Right lung (tissue), 5 donors: ENCODE results near the gene PRDM15. TPM values are rescaled to one million over a fixed set of nuclear protein-coding genes. Genes with fewer than 3 reads are reported as not detected.

Experiments used
- DNase-seq, 2 donors: peaks; one replicate each; pipeline ENCODE4 v3.0.0-alpha.2; 2013
- polyA plus RNA-seq, 5 donors: library from polyadenylated mRNA; unstranded; fragments of 120-200 nt; gene quantifications; one replicate each; pipeline versions ENCODE4 v1.2.1 to v1.2.3, GENCODE V29; 2013; ENCODE audit warnings: inconsistent platforms in 1 of 5, low replicate concordance in 1 of 5; ENCODE audit not compliant: insufficient read length in 5 of 5, insufficient read depth in 1 of 5

PRDM15 gene
- polyA plus RNA-seq, 5 donors: 5.5 to 7.4 (median 6.4) TPM

DNA sequence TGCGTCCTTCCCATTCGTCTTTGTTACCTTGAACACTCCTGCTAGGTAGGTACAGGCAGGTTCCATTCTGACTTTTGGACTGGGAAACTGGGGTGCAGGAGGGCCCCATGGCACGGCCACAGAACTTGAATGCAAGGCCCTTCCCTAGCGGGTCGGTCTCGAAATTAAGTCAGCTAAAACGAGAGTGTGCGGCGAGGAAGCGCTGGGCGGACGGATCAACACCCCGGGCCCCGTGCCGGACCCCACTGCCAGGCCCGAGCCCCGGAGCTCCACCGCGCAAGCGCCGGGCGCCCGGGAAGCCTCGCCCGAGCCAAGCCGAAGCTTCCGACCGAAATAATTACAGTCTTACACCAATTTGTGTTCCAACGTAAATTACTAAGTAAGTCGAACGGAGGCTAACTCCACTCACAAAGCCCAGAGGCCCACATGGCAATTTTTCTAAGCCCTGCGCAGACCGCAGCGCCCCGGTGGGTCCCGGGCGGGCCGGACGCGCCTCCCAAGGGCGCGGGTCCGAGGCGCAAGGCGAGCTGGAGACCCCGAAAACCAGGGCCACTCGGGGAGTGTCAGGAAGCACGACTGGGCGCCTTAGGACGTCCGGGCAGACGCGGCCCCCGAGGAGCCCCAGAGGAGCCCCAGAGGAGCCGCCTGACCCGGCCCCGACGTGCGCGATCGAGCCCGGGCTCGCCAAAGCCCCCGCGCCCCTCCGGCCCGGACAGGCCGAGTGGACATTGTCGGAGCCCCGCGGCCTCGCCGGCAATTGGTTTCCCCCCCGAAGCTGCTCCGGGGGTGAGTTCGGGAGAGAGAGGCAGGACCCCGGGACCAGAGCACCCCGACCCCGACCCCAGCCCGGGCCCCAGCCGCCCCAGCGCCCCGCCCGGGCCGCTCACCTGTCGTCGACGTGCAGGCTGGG lies 112.9 kb downstream of the PRDM15 start:
- no peak for DNase-seq

- no peak for DNase-seq
These were observed 113.7 kb downstream of the PRDM15 start for GRCh38 chr21:41765420-41765821.

DNA sequence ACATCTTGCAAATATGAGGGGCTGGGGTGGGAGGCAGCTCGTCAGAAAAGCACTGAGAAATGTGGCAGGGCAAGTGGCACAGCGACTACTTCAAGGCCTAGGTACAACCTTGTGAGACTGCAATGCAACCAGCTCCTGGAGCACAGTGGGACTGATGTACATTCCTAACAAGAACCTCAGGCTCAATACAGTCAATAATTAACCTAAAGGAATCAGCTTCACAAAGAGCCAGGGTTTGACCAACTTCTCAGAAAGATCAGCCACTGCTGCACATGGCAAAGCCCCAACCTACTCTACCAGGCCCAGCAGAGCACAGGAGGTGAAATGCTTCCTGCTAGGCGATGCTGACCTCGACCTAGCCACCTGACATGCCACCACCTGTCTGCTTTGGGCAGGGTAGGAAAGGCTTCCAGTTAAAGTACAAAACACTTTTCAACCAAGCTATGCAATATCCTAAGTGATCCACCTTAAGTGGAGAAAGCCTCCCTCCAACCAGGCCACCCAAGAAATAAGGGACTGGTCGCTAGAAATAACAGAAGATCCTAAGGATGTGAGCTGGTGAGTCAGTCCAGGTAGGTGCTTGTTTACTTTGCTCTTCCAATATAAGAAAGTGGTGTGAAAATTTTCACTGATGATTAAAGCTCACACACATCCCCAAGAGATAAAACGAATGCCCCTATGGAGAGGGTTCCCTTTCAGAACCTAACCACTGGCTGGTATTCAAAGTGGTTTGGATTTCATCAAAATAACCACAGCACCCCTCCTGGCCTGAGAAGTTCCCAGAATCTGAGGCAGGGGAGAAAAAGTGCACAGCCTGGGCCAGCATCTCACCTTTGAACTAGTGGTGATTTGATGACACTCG lies 114.4 kb downstream of the PRDM15 start:
- DNase-seq: no peak

GRCh38 chr21:41763996-41764395 lies 115.1 kb downstream of the PRDM15 start:
- DNase-seq: no peak

DNA sequence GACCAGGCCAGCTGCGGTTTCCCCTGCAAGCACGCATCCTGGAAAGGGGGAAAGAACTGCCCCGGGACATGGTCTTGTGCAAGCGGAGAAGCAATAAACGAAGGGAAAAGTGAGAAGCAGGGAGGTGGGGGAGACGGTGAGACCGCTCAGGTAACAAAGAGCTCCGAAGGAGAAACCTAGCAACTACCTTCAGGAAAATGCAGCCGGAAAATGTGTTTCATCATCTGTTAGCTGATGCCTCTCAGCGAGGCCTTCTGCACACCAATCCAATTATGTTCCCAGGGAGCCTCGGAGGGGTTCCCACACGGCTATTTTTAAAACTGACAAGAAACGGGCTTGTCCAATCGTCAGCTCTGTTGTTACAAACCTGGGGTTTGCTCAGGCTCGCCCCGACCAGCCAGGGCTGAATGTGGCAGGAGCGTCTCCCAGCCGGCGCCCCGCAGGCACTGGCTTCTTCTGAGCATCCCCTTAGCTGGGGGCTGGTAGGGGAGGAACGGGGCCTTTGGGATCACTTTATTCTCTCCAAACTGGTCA lies 115.7 kb downstream of the PRDM15 start:
- DNase-seq: no peak

DNA sequence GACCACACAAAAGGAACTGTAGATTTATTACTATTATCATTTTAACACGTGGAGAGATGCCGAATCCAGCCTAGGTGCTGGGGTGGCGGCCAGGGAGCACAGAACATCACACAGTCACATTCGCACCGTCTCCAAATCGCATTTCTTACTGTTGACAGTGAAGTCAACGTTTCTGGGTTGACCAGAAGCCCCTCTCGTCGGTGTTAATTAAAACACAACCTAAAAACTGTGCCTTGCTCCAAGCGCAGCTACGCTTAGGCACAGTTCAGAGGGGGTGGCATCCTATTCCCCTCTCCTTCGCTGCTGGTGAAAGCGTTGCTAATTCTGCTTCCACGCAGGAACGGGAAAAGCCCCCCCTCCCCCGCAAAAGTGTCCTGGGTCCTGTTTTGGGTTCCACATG lies 116.4 kb downstream of the PRDM15 start:
- DNase-seq: no peak

DNA sequence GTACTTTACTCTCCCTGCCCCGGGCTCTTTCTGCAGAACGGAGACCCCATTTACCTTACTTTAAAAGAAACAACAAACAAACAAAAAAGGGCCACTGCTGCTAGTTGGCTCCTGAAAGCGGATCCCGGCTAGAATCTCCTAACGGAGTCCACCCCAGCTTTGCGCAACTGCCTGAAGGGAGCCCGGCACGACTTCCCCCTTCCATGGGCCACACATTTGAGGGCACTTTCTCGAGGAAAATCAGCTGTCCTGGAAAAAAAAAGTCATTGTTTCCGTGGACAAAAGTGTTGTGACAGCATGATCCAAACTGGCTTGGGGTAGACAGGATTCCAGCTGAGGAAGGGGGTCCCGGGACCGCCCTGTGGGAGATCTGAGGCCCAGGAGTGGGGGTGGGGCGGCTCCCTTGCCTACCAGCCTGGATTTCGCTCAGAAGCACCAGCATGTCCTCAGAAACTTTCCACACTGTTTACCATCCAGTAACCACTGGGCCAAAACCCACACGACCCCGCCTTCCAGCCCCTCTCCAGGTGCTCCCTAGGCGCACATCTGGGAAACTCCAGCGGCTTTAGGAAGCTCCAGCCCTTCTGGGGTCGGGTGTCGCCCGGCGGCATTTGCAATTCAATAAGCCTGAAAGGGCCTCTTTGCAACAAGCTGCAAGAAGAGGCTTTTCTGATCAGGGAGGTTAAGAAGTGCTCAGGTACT lies 117.1 kb downstream of the PRDM15 start:
- DNase-seq: no peak

- DNase-seq: no peak
These were observed 117.8 kb downstream of the PRDM15 start for GRCh38 chr21:41761211-41761933.

DNA sequence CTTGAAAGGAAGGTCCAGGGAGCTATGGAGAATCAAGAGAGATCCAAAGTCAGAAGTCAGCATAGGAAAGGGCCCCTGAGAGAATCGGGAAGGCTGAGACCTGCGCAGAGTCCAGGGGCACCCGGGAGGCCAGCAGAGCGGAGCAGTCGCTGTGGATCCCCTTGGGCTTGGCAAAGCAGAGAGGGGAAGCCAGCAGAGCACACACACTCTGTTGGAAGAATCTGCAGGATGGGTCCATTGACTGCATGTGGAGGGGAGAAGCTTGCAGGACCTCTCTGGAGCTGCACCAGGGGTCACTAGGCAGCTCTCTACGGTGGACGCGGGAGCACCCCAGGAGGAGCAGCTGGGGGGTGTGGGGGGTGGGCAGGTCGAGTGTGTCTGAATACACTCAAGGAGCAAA lies 118.7 kb downstream of the PRDM15 start:
- DNase-seq: no peak

DNA sequence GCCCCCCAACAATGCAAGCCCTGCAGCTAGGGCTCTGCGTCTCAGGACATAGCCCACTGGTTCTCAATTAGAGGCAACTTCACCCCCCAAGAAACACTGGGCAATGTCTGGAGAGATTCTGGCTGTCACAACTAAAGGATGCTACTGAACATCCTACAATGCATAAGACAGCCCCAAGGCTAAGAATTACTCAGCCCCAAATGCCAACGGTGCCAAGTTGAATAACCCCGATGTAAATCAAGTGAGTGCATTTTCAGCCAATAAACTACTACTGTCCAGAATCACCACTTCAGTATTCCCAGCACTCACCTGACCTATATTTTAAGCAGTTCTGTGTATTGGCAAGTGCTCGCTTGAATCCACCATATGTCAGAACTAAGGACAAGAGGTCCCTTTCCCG lies 119.2 kb downstream of the PRDM15 start:
- DNase-seq: no peak

DNA sequence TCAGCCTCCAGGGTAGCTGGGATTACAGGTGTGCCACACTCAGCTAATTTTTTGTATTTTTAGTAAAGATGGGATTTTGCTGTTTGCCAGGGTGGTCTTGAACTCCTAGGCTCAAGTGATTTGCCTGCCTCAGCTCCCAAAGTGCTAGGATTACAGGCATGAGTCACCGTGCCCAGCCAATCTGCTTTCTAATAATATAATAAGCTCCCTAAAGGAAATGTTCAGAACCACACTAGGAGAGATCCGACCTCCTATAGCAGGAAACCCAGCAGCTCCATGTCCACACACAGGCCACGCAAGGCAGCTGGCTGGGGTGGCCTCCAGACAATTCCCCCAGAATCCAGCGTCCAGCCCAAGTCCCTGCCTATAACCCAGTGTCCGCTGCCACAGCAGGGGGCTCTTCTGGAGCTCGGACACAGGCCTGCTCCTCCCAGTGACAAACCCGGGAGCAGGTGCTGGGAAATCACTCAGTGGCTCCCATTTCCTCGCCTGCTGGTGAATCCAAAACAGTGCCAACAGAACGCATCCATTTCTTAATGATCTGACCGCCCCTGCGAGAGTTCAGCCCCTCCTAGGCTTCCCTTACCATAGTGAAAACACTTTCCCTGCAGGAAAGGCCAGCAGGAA lies 119.8 kb downstream of the PRDM15 start:
- no peak for DNase-seq

- no peak for DNase-seq
These were observed 120.6 kb downstream of the PRDM15 start for GRCh38 chr21:41758550-41758949.

DNA sequence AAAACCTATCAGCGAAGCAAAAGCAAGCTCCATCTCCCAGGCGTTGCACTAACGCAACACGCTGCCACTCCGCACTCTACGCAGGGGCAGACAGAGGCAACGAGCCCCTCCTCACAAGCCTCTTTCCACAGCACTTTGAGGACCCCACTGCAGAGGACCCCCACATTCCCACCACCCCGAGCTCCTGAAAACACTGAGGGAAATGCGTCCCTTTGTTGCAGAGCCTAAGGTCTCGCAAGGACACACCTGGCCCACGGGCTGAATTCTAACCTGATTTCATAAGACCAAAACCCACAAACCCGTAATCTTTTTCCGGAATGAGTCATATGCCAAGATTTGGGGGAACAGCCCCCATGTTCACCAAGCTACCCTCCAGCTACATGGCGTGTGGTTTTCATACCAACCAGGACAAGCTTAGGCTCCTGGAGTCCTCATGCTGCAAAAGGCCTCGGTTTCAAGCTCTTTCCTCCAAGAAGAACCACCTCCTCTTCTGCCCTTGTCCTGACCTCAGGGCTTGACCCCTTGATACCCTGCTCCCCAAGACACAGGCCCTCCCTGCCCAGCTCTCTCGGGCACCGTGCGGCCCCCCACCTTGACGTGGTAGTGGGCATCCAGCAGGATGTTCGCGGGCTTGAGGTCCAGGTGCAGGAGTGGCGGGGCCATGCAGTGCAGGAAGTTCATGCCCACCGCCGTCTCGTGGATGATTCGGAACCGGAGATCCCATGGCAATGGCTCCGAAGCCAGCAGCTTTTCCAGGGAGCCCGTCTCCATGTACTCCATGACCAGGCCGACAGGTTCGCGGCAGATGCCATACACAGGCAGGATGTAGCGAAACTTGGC lies 123.0 kb downstream of the PRDM15 start:
- no peak for DNase-seq

- DNase-seq: no peak
These were observed 123.7 kb downstream of the PRDM15 start for GRCh38 chr21:41755258-41755933.

DNA sequence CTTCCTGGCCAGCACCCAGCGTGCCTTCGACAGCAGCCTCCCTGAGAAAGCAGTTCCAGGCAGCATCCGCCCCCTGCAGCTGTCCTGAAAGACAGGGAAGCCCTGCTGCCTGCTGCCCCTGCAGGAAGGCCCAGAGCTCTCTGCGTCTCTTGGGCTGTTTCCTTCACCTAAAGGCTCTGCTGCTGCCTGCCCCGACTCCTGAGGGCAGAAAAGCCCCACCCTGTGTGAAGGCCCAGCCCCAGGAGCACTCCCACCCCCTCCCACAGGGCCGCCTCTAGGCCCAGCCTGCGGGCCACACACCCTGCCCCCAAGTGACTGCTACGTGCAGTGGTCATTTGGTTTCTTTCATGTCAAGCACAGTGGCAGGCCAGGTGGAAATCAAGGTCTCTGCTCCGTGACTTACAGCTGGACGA lies 124.7 kb downstream of the PRDM15 start:
- DNase-seq: no peak

DNA sequence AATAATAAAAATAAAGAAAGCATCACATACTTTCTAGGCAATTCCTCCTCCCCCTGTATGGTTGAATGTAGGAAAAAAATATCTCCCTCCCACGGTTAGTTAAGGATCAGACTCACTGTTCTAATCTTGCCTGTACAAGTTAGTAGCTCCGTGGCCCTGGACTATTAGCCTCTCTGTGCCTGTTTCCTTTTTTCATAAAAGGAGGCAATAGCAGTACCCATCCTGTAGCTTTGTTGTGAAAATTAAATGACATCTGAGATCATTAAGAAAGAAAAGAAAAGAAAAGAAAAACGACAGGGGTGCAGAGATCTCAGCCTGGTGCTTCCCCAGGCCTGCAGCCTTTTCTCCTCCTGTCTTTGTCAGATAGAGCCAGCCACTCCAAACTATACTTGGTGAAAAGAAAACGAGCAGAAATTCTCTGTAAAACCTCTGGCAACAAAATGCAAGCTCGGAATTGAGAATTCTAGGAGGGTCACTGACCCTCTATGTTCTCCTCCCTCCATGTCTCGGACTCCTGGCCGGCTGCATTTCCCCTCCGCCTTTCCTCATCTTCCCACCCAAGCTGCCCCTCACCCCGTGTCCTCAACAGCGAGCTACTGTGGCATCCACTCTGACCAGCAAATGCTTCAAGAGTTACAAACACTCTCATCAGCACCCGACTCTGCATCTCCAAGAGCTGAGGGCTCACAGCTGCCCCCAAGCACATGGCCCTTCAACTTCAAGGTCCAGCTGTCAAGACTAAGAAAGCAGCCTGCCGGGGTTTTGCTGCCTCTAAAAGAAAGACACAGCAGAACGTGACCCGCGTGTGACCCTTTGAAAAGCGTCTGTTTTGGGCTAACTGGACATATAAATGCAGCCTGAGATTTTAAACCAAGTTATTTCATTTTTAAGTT lies 125.9 kb downstream of the PRDM15 start:
- no peak for DNase-seq

- no peak for DNase-seq
These were observed 126.9 kb downstream of the PRDM15 start for GRCh38 chr21:41752231-41752681.

- peak; percentile 59 to 67 for DNase-seq
These were observed 127.5 kb downstream of the PRDM15 start for GRCh38 chr21:41751611-41752011.
